HFF-Myc (cell line): ENCODE data around the gene PTPRJ.

Source experiments
- DNase-seq: peaks from one replicate; pipeline ENCODE4 v3.0.0-alpha.2; 2011; ENCODE audit warnings: low read depth; ENCODE audit errors: extremely low read depth
- H3K4me3 ChIP-seq: replicated peaks from 2 replicates; pipeline ENCODE4 v1.5.1; 2011; ENCODE audit warnings: low read depth, mild to moderate bottlenecking, control low read depth, low read length
- TF ChIP-seq, protein P1 (sequence below): IDR thresholded peaks from 2 replicates; pipeline ENCODE4 v1.5.1; 2012; ENCODE audit warnings: mild to moderate bottlenecking, low read depth, low read length, control low read depth; ENCODE audit errors: missing control alignments

PTPRJ gene

DNA sequence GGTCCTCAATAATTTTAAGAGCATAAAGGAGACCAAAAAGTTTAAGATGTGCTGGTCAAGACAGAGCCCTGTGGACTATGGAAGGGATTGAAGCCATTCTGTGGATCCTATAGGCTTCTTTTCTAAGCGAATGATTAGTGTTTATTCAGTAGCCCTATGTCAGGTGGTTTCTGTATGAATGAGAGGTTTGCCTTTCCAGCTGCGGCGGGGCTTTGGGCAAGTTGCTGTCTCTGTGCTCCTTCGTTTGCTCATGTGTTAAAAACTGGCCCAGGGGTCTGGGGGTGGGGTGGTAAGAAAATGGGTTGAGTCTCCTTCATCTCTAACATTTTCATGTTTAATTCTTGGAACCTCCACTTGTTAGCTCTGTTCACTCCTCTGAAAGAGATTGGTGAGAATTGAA lies 105.3 kb downstream of the PTPRJ start:
- DNase-seq = no peak
- H3K4me3 ChIP-seq = no peak overlapping the region
- TF ChIP-seq, protein P1, sequence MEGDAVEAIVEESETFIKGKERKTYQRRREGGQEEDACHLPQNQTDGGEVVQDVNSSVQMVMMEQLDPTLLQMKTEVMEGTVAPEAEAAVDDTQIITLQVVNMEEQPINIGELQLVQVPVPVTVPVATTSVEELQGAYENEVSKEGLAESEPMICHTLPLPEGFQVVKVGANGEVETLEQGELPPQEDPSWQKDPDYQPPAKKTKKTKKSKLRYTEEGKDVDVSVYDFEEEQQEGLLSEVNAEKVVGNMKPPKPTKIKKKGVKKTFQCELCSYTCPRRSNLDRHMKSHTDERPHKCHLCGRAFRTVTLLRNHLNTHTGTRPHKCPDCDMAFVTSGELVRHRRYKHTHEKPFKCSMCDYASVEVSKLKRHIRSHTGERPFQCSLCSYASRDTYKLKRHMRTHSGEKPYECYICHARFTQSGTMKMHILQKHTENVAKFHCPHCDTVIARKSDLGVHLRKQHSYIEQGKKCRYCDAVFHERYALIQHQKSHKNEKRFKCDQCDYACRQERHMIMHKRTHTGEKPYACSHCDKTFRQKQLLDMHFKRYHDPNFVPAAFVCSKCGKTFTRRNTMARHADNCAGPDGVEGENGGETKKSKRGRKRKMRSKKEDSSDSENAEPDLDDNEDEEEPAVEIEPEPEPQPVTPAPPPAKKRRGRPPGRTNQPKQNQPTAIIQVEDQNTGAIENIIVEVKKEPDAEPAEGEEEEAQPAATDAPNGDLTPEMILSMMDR = no peak

- H3K4me3 ChIP-seq = no peak overlapping the region
- TF ChIP-seq, protein P1 = no peak
- no peak for DNase-seq
Observed at GRCh38 chr11:48087422-48087821, 107.1 kb downstream of the PTPRJ start.

- H3K4me3 ChIP-seq = no peak overlapping the region
- DNase-seq = no peak
- TF ChIP-seq, protein P1 = no peak
Observed at GRCh38 chr11:48087974-48088681, 107.8 kb downstream of the PTPRJ start.

DNA sequence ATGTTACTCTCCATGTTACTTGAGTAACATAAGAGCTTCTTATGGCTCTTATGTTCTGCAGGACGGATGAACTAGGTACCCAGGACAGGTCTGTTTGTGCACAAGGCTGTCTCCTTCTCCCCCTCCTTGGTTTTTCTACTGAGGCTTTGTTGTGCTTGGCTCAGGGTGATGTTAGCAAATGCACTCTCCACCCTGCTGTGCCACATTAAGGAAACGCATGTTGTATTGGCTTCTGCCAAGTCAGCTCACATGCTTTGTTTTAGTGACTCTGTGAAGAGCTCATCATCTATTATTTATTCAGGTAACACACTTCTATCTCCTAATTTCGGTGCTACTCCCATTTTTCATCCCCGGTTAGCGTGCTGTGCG lies 108.3 kb downstream of the PTPRJ start:
- no peak for DNase-seq
- TF ChIP-seq, protein P1 = no peak
- no peak overlapping the region for H3K4me3 ChIP-seq

DNA sequence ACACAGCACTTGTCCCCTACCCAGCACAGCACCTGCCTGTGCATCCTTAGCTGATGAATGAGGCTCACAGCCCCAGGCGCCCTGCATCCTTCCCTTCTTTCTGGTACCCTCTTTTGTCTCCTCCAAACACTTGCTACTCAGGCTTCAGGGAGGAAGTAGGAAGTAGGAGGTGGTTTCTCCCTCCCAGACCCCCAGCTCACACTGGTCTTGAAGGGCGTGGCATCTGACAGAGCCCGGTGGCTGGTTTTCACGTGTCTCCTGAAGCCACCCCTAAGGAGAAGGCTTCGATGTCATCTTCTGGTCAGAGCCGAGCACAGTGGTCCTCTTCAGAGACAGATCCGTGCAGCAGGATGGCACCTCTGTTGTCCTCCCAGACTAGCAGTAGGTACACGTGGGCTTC lies 109.8 kb downstream of the PTPRJ start:
- no peak for DNase-seq
- no peak overlapping the region for H3K4me3 ChIP-seq
- TF ChIP-seq, protein P1 = no peak

- TF ChIP-seq, protein P1 = no peak
- H3K4me3 ChIP-seq = no peak overlapping the region
- no peak for DNase-seq
Observed at GRCh38 chr11:48091426-48092102, 111.2 kb downstream of the PTPRJ start.
